Stimulated activated CD8-positive, alpha-beta memory T cell treated with anti-CD3 and anti-CD28 coated beads, Interleukin-2, amount 100 ng/mL, for 48 hours (primary cell): ENCODE results near the gene NFYB.
"Not testable (repeated sequence)": the region's sequence is repeated elsewhere in the genome, so short reads cannot be mapped to it uniquely, and the experiment has no call there.

Experiments
- DNase-seq, 2 donors: peaks; one replicate each; pipeline ENCODE4 v3.0.0-alpha.2; 2020; ENCODE audit warnings: low read depth in 2 of 2

The NFYB gene

DNA sequence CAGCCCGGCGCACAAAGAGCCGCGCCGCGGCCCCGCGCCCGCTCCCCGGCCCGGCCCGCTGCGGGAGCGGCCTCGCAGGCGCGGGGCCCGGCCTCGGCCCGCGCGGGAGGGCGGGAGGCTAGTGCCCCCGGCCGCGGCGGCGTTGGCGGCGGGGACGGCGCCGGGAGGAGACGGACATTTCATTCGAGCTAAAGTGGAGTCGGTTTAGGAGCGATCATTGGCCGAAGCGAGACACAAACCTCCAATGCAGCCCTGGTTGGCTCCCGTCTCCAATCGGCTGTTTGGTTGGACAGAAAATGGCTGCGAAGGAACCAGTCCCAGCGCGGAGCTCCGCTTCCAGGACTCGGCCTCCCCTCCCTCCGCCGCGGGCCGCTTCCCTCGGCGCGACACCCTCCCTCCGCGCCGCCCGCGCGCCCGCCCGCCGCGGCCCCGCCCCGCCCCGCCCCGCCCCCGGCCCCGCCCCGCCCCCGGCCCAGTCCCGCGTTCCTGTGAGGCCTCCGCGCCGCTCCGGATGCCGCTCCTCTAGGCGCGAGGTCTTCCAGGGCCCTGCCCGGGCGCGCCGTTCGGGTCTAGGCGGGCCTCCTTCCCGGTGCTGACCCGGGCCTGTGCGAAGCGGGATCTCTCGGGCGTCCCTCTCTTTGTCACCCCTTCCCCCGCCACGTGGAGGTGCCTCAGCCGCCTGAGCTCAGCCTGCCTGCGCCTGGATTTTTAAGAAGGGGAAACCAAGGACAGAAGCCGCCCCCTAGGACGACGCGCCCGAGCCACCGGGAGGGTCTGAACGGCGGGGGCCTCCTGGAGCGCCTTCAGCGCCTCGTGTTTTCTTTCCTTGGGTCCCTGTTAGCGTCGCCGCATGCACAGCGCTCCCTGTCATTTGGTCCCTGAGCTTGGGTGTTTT lies at the start of gene NFYB:
Gene NFYB, minus strand, starts transcription at position 309 of the 895 bp plus-strand sequence. CDS start 2,757 bp downstream, outside the sequence.
- DNase-seq, result peak; percentile 74 to 81

DNA sequence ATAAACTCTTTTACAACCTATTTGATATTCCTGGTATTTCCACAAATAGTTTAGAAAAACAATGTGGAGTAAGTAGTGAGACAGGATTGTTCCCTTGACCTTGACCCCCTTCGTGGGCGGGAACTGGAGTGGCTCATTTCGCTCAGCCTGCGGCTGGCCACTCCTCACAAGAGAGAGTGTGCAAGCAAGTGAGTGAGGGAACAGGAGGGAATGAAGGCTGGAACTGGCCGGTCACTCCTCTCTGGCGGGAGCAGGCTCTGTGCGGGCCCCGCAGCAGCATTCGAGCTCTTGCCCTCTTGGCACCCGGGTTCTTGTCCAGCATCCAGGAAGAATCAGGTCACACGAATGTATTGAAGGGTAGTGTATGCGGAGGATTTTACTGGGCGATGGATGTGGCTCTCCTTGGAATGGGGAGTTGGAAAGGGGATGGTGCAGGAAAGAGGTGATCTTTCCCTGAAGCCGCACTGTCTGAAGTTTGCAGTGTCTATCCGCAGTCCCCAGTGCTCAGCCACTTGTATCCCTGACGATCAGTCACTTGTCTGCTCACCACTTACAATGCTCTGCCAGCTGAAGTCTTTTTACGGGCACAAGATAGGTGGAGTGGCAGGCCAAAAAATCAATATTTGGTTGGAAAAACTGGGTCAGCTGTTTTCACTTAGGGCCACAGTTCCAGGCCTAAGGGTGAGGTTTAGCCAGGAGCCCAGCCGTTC lies 49.6 kb upstream of the NFYB start:
- no peak for DNase-seq

- DNase-seq, result no peak
Observed at GRCh38 chr12:104183443-104183842, 45.4 kb upstream of the NFYB start.

DNA sequence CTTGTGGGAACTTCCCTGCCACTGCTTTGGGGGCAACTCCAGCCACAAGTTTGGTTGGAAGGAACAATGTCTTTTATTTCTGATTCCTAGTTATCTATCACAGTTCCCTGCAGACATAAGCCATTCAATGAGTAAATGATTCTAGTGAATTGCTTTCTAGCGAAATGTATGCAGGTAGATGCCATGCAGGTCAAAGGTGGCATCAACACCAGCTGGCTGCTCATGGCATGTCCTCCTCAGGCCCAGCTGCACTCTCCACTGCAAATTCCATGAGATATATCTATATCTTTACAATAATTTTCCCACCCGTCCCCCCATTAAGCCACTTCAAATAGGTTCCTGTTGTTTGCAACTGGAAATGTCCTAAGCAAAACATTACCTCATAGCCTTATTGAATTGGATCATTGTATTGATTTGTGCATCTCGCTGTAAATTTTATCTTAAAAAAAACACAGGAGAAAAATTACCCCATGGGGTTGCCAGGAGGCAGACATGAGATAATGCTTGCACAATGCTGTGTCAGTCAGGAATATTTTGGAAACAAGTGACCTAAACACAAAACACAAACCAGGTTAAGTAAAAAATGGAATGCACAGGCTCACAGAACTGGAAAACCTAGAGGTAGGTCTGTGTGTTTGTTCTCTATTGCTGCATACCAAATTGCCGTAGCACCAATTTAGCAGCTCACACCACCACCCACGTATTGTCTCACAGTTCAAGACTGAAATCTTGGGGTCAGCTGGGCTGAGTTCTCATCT lies 44.8 kb upstream of the NFYB start:
- no peak for DNase-seq

DNA sequence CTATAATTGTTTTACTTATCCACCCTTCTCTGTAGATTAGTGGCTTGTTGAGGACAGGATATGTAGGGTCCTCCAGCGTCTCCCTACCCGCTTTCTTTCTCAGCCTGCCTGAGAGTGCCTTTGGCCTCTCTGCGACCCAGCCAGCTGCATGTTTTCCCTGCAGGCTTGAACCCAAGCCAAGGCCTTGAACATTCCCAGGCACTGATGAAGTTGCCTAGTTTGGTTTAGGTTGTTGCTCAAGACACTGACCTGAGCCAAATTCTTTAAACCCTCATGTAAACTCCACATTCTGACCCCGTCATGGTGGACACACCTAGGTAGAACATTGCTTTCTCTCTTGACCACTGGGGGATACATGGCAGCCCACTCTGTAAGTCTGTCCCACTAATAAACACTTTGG lies 44.1 kb upstream of the NFYB start:
- no peak for DNase-seq

- no peak for DNase-seq
Observed at GRCh38 chr12:104181313-104181712, 43.3 kb upstream of the NFYB start.

DNA sequence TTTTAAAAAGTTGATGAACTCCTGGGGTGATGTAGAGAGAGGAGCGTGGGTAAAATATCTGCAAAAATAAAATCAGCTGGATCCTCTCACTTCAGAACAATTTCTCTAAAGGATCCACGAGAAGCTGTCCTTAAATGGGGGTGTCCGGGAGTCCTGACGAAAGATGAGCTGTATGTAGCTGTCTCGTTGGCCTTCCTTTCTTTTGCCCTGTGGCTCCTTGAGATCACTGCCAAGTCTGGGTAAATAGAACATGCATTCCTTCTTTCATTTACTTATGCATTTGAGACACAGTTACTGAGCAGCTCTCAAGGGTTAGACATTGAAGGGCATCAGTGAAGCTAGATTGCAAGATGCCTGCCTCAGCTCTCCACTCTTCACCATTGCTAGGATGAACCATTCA lies 42.4 kb upstream of the NFYB start:
- no peak for DNase-seq

- DNase-seq, result peak in 1 of 2 donors; percentile 4
Observed at GRCh38 chr12:104177663-104178501, 39.9 kb upstream of the NFYB start.

GRCh38 chr12:104177336-104177662 lies 39.3 kb upstream of the NFYB start:
- DNase-seq, result no peak

DNA sequence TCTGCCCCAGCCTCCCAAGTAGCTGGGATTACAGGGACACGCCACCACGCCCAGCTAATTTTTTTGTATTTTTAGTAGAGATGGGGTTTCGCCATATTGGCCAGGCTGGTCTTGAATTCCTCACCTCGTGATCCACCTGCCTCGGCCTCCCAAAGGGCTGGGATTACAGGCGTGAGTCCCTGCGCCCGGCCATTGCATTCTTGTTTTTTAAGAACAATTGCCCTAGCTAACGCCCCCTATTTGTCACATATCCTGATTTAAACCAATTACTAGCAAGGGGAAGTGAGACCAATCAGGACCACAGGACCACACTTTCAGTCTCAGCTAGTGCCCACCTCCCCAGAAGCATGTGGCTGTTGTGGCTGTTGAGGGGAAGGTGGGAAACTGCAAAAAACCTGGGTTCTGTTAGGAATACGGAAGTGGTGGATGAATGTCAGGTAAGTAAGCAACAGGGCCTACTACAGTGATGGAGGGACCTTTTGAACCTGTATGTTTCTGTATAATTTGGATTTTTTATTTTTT lies 37.8 kb upstream of the NFYB start:
- no peak for DNase-seq

- not testable (repeated sequence) for DNase-seq
Observed at GRCh38 chr12:104173804-104174203, 35.8 kb upstream of the NFYB start.

- DNase-seq, result no peak
Observed at GRCh38 chr12:104172570-104172947, 34.5 kb upstream of the NFYB start.

DNA sequence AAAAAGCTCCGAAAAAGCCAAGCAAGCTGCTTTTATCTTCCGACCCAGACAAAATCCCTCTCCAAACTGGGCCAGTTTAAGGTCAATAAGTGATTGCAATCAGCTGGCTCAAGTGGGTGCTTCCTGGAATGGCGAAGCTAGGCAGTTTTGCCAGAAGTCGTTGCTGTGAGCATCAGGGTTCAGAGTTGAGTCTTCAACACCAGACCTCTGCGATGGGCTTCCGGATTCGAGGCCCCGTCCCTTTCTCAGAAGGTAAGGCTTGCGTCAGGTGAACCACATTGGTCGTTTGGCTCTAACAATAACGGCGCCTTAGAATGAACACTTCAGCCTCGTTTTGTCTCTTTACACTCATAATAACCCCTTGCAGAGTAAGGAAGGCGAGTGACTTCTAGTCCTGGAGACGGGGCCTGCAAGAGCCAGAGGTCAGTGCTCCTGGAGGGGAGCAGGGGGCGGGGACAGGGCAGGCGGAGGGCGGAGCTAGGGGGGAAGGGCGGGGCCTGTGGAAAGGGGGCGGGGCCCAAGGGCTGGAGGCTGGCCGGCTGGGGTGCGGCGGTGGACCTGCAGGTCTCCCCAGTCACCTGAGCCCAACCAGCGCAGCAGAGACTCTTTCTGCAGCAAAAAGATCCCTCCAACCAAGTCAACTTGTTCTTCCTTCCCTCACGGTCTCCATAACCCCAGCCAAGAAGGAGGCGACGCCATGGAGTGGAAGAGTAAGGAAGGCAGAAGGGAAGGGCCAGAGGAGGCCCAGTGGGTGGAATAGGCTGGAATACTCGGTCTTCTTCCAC lies 34.0 kb upstream of the NFYB start:
- no peak for DNase-seq

- no peak for DNase-seq
Observed at GRCh38 chr12:104168596-104168995, 30.6 kb upstream of the NFYB start.

DNA sequence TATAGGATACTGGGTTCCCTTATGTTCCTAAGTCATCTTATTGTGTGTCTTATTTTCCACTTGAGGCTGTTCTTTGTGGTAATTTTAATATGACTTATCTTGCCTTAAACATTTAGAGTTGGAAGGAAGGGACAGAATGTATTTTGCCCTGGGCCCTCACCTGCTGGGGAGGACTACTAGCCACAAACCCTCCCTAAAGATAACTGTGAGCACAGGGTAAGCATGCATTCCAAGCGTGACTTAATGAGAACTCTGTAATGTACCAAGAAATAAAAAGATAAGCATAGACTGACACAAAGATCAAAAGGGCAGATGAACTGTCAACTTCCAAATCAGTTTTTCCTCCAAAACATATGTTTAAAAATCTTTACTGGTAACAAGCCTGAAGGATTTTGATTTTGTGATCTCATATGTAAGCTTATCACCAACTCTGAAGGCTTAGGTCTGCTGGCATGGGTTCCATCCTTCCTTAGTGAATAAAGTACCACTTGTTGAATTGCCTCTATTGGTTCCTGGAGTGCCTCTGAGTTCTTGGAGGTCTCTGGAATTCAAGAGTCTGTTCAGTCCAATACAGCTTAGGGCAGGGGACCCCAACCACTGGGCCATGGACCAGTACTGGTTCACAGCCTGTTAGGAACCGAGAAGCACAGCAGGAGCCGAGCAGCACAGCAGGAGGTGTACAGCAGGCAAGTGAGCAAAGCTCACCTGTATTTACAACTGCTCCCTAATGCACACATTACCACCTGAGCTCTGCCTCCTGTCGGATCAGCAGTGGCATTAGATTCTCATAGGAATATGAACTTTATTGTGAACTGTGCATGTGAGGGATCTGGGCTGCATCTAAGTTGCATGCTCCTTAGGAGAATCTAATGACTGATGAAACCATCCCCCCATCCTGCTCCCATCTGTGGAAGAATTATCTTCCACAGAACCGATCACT lies 29.8 kb upstream of the NFYB start:
- DNase-seq, result no peak

DNA sequence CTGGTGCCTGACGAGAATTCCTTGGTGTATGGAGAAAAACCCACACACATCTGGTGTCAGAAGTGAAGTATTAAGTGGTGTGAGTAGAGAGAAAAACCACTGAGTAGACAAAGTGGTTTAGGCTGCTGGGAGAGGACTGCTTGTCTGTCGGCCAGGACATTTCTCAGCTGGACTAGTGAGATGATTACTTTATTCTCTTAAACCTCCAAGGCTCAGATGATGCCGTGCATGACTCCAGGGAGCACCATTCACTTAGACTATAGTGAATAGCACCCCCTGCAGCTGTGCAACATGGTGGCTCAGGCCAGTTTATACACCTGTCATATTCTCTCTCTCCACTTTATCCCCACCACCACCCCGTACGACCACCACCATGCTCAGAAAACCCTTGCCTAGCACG lies 28.5 kb upstream of the NFYB start:
- DNase-seq, result no peak

DNA sequence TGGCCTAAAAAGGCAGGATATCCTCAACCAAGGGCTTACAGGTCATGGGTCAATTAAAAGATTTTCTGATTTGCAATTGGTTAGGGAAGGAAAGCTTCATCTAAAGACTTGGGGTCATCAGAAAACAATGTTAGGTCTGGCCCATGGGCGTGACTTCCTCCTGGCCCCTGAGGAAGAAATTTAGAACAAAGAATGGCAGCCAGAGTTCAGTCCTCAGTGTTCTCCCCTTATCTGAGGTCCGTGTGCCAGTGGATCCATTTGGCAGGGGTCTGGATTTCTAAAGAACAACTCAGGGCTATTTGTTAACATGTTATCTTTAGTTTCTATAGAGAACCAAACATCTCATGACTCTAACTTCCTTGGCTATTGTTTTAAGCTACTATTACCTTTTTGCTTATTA lies 27.8 kb upstream of the NFYB start:
- DNase-seq, result no peak

- no peak for DNase-seq
Observed at GRCh38 chr12:104164634-104165033, 26.6 kb upstream of the NFYB start.

GRCh38 chr12:104163631-104164030 lies 25.6 kb upstream of the NFYB start:
- DNase-seq, result no peak
